Esophagus squamous epithelium (tissue), 4 donors: Measurements from ENCODE around the gene COL8A1.

ENCODE experiments used
- POLR2A ChIP-seq, 4 donors: fragments of 450-650 bp; IDR thresholded peaks; one replicate each; pipeline ENCODE4 v1.6.1; 2017; ENCODE audit warnings: antibody characterized with exemption in 4 of 4, mild to moderate bottlenecking in 4 of 4, moderate library complexity in 3 of 4
- TF ChIP-seq, protein P1 (sequence below), 6 experiments: fragments of 450-650 bp in 4 of 6; fragments of 200-600 bp in 2 of 6; sonication (generic) in 2 of 6; IDR thresholded peaks; one replicate each; pipeline ENCODE4 v1.5.1; 2016 to 2019; ENCODE audit warnings: antibody characterized with exemption in 6 of 6, mild to moderate bottlenecking in 4 of 6, moderate library complexity in 4 of 6

GRCh38 chr3:99696497-99696896 lies 58.1 kb downstream of the COL8A1 start:
- no peak for TF ChIP-seq POLR2A (IDR thresholded peaks at IDR 0.05)
- TF ChIP-seq, protein P1, sequence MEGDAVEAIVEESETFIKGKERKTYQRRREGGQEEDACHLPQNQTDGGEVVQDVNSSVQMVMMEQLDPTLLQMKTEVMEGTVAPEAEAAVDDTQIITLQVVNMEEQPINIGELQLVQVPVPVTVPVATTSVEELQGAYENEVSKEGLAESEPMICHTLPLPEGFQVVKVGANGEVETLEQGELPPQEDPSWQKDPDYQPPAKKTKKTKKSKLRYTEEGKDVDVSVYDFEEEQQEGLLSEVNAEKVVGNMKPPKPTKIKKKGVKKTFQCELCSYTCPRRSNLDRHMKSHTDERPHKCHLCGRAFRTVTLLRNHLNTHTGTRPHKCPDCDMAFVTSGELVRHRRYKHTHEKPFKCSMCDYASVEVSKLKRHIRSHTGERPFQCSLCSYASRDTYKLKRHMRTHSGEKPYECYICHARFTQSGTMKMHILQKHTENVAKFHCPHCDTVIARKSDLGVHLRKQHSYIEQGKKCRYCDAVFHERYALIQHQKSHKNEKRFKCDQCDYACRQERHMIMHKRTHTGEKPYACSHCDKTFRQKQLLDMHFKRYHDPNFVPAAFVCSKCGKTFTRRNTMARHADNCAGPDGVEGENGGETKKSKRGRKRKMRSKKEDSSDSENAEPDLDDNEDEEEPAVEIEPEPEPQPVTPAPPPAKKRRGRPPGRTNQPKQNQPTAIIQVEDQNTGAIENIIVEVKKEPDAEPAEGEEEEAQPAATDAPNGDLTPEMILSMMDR (IDR thresholded peaks at IDR 0.05), result no peak
